Measurements from ENCODE around the gene KRTAP5-11.
A peak's percentile ranks its signal among the peaks of the same experiment; 100 is the strongest.
"Not testable (repeated sequence)": the region's sequence is repeated elsewhere in the genome, so short reads cannot be mapped to it uniquely, and the experiment has no call there.

KRTAP5-11 gene

GRCh38 chr11:71580057-71581003 lies 2.3 kb downstream of the KRTAP5-11 start:
- DNase-seq: peak; percentile 48

DNA sequence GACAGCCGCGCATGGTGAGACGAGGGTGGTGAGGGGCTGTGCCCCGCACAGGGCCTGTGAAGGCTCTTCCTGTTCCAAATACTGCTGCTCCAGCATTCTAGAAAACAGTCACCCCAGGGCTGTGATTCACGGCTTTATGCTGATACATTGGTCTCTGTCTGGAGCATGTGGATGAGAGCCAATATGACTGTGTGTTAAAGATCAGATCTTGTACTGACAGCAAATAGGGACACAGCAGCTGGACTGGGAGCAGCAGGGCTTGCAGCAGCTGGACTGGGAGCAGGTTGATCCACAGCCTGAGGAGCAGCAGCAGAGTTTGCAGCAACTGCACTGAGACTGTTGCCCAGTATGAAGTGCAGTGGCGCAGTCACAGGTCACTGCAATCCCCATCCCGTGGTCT lies 3.2 kb downstream of the KRTAP5-11 start:
- not testable (repeated sequence) for DNase-seq

- DNase-seq: no peak
Observed at GRCh38 chr11:71577469-71578004, 5.1 kb downstream of the KRTAP5-11 start.

DNA sequence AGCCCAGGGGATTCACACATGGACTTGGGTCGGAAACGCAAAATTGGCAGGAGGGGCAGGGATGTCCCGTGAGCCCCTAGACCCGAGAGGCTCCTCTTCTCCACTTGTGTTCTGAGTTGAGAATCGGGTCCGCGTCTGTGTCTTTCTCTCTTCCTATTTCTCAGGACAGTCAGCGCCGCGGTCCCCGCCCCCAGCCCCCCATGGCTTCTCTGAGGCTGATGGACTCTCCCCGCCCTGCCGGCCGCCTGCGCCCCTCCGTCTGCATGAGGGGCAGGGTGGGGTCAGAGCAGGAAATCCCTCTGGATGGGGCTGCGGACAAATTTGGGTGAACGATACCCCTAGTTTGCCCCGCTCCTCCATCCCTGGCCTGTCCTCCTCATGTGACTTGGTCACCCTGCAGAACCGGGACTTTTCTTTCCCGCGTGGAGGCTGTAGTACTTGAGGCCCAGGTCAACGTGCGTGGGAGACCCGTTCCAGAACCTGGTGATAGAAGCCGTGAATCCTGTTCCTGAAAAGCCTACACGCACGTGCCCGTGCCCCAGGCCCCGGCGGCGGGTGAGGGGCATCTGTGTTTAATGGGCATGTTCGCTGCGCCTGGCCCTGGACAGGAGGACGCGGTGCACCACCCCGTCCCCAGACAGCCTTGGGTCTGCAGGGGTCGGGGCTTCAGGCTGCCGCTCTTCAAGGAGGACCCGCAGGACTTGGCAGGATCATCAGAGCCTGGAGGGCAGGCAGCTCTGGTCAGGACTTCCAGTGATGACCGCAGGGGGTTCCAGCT lies 5.8 kb downstream of the KRTAP5-11 start:
- DNase-seq: not testable (repeated sequence)

DNA sequence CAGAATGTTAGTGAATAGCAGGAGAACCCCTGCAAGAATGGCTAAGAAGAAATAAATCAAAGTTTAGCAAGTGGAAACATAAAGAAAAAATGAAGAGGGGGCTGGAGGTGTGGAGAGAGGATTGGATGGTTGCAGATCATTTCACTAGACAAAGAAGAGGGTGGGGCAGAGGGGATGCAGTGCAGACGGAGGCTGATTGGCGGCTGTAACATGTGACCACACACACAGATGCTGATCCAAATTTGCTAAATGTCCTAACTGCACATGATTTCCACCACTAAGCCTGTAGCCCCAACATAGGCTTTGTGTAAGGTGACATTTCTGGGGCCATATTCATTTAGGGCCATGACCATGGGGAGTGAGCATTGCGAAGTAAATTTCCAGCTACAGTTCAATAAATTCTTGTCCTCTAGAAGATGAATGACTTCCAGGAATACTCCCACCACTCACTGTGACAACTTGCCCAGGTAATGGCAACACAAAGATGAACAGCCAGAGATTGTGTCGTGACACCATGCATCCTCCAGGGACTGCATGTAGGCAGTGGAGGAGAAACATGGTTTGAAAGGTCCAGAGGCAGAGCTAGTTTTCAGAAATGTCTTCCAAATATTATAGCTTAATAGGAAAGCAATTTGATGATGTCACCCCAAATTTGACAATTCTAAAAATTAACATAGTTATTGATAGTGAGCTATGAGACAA lies 6.8 kb downstream of the KRTAP5-11 start:
- DNase-seq: no peak

DNA sequence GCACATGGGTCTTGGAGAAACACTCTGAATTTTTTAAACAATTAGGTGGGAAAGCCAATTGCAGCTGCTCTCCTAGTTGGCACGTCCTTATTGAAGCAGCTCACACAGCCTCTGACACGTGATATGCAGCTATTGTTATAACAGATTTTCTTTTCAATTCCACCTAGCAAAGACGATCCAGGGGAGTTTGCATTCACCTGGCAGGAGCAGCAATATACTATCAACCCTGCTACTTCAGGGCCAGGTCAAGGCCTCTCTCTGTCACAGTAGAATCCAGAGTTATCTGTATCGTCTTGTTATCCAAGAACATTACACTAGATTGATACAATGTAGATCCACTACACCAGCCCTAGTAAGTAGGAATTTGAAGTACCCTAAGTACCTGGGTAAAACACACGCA lies 8.3 kb downstream of the KRTAP5-11 start:
- DNase-seq: no peak

DNA sequence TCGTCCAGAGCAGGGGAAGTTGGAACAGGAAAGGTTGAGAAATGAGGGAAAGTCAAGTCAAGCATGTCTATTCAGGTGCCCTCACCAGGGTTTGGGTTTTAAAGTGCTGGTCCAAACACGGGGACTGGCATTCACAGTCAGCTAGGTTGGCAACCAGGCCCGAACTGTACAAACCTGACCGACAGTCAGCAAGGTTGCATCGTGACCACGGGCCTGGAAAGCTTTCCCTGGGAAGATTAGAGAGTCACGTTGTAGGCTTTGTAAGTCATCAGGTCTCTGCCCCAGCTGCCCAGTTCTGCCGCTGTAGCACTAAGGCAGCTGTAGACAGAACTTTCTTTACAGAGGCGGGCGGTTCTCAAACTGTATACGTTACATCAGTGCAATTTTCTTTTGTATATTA lies 9.9 kb downstream of the KRTAP5-11 start:
- no peak for DNase-seq

DNA sequence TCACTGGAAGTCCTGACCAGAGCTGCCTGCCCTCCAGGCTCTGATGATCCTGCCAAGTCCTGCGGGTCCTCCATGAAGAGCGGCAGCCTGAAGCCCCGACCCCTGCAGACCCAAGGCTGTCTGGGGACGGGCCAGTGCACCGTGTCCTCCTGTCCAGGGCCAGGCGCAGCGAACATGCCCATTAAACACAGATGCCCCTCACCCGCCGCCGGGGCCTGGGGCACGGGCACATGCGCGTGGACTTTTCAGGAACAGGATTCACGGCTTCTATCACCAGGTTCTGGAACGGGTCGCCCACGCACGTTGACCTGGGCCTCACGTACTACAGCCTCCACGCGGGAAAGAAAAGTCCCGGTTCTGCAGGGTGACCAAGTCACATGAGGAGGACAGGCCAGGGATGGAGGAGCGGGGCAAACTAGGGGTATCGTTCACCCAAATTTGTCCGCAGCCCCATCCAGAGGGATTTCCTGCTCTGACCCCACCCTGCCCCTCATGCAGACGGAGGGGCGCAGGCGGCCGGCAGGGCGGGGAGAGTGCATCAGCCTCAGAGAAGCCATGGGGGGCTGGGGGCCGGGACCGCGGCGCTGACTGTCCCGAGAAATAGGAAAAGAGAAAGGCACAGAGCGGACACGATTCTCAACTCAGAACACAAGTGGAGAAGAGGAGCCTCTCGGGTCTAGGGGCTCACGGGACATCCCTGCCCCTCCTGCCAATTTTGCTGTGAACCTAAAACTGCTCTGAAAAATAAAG lies 11.4 kb downstream of the KRTAP5-11 start:
- DNase-seq: not testable (repeated sequence)

GRCh38 chr11:71568704-71569349 lies 13.8 kb downstream of the KRTAP5-11 start:
- no peak for DNase-seq

DNA sequence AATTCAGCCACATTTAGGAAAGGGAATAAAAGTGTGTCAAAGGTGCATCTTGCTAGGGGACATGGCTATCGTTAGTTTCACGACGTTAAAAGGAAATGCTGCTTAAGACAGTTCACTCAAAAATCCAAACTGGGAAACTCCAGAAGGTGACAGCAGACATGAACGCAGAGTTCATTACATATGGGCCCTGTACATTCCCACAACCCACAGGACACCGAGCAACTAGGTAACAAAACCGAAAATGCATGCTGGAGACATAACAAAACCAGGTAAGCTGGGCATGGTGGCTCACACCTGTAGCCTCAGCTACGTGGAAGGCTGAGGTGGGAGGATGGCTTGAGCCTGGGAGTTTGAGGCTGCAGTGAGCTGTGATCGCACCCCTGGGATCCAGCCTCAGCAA lies 15.0 kb downstream of the KRTAP5-11 start:
- not testable (repeated sequence) for DNase-seq

GRCh38 chr11:71566626-71567599 lies 15.8 kb downstream of the KRTAP5-11 start:
- not testable (repeated sequence) for DNase-seq

DNA sequence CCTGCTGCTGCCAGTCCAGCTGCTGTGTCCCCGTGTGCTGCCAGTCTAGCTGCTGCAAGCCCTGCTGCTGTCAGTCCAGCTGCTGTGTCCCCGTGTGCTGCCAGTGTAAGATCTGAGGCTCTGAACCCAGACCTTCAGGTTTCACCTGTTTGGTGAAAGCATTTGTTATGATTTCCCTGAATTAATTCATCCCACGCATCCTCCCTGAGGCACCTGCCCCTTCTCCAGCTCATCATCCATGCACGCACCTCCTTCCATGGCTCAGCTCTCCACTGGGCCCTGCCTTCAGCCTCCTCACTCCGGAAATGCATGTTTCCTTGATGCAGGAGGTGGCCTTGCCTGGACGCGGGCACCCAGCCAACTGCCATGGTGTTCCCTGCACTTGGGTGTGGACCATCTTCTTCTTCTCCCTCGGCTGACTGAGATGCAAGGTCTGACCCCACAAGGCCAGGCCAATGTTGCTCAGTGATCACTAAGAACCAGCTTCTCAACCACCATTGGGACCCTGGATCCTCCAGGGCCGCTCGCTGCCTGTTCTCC lies 16.5 kb downstream of the KRTAP5-11 start:
- DNase-seq: no peak

DNA sequence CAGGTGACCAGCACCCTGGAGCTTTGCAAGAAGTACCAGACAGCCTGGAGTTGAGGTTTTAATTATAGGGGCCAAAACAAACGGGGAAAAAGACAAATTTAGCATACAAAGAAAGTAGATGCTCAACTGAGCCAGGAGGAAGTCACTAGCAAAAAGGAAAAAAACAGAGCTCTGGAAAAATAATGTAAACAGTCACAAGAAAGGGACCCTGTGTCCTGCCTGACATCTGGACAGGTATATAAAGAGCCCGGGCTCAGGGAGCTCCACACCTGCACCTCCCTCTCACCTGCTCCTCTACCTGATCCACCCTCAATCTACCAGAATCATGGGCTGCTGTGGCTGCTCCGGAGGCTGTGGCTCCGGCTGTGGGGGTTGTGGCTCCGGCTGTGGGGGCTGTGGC lies 17.4 kb downstream of the KRTAP5-11 start, which contains the start of gene KRTAP5-10:
KRTAP5-10 (plus strand) TSS at position 301 of the 400 bp plus-strand sequence; CDS start at position 326, 25 bp downstream.
- no peak for DNase-seq

GRCh38 chr11:71564430-71564829 lies 18.2 kb downstream of the KRTAP5-11 start:
- DNase-seq: no peak

- DNase-seq: no peak
Observed at GRCh38 chr11:71563406-71563805, 19.3 kb downstream of the KRTAP5-11 start.

DNA sequence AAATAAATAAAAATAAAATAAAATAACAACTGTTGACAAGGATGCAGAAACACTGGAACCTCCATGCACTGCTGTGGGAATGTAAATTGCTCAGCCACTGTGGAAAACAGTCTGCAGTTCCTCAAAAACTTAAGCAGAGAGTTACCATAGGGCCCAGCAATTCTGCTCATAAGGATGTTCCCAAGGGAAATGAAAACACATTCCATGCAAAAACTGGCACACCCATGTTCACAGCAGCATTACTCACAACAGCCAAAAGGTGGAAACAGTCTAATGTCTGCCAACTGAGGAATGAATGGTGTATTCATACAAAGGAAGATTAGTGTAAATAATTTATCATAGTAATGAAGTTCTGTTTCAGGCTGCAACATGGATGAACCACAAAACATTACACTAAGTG lies 20.6 kb downstream of the KRTAP5-11 start:
- DNase-seq: no peak

DNA sequence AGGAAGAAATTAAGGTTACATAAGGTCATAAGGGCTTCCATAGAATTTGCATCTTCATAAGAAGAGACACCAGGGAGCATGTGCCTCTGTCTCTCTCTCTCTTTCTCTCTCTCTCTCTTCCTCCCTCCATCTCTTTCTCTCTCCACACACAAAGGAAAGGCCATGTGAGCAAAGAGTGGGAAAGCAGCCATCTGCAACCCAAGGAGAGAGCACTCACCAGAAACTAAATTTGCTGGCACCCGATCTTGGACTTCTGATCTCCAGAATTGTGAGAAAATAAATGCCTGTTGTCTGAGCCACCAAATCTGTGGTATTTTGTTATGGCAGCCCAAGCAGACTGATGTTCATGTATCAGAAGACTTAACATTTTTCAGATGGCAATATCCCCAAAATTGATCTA lies 23.7 kb downstream of the KRTAP5-11 start:
- DNase-seq: no peak

GRCh38 chr11:71557257-71557656 lies 25.4 kb downstream of the KRTAP5-11 start:
- DNase-seq: no peak

DNA sequence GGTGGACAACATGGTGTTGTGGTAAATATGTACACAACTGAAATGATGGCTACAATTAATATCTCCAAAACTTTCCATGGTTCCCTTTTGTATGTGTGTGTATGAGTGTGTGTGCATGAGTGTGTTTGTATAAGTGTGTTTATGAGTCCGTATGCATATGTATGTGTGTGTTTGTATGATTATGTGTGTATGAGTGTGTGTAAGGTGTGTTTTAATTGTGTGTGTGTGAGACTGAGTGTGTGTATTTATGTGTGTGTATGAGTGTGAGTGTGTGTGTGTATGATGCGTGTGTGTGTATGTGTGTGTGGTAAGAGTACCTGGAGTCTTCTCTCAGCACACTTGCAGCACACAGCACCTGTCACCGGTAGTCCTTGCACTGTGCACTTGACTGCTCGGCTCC lies 26.7 kb downstream of the KRTAP5-11 start:
- DNase-seq: no peak

DNA sequence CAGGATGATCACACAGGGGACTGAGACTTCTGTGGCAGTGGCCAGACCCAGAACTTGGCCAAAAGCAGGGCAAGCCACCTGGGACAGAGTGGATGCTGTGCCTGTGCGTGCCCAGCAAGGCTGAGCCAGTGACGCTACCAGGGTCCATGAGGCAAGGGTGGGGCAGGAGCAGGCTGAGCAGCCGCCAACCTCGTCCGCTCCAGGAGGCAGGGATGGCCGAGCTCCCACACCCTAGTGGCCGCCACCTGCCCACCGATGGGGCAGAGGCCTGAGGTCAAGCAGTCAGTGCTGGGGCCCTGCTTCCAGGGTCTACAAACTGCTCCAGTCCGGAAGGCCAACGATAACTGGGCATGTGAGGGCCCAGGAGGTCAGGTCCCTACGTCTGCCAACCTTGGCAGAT lies 27.2 kb downstream of the KRTAP5-11 start:
- DNase-seq: no peak

Data from NCI-H510A (cell line).